ENCODE results near the gene CASK. TPM values are rescaled to one million over a fixed set of nuclear protein-coding genes. Genes with fewer than 3 reads are reported as not detected.

CASK gene
- total RNA-seq, 2 experiments from 2014 or later = 39.9 to 44.6 TPM

GRCh38 chrX:41490446-41490845 is 432.9 kb downstream of the CASK start:
- no peaks in the 10 kb centered on the region for H3K27me3 ChIP-seq (ENCODE audit: control insufficient read depth in 1 of 2, insufficient read depth in 2 of 2, low read length in 2 of 2)
- no peaks in the 10 kb centered on the region for H3K4me1 ChIP-seq (ENCODE audit: insufficient read depth, low read length)
- Mint-ChIP-seq H3K9me3 (no peaks in the 10 kb centered on the region), H3K4me3 (no peak overlapping the region), H3K36me3 (ENCODE audit: low read depth) (no peaks in the 10 kb centered on the region), H3K27me3 (no peaks in the 10 kb centered on the region), H3K4me1 (ENCODE audit: low read depth) (no peaks in the 10 kb centered on the region), H3K27ac (no peak overlapping the region)
- H3K27ac ChIP-seq (ENCODE audit: low read depth in 1 of 2, low read length in 2 of 2) = no peak overlapping the region
- no peak for DNase-seq
- no peak for TF ChIP-seq CTCF (IDR thresholded peaks at IDR 0.05)
- no peaks in the 10 kb centered on the region for H3K36me3 ChIP-seq (ENCODE audit: insufficient read depth, low read length)
- H3K9me3 ChIP-seq (ENCODE audit: control insufficient read depth in 1 of 2, insufficient read depth in 1 of 2, low read length in 2 of 2) = no peaks in the 10 kb centered on the region
- POLR2A ChIA-PET = no interaction called here
- no peak for ATAC-seq (ENCODE audit: poor library complexity)
- CTCF ChIA-PET = no interaction called here
- intact Hi-C loops (cut with DNase I, micrococcal nuclease) = no loop called here
- no peak overlapping the region for H3K4me3 ChIP-seq (ENCODE audit: low read length)

GRCh38 chrX:41482154-41482850 is 441.1 kb downstream of the CASK start:
- Histone ChIP-seq H3K9me3 (ENCODE audit: control insufficient read depth in 1 of 2, insufficient read depth in 1 of 2, low read length in 2 of 2) (no peaks in the 10 kb centered on the region), H3K36me3 (ENCODE audit: insufficient read depth, low read length) (no peaks in the 10 kb centered on the region), H3K27ac (ENCODE audit: low read depth in 1 of 2, low read length in 2 of 2) (no peak overlapping the region), H3K4me1 (ENCODE audit: insufficient read depth, low read length) (no peaks in the 10 kb centered on the region), H3K27me3 (ENCODE audit: control insufficient read depth in 1 of 2, insufficient read depth in 2 of 2, low read length in 2 of 2) (no peaks in the 10 kb centered on the region), H3K4me3 (ENCODE audit: low read length) (no peak overlapping the region)
- TF ChIP-seq CTCF (IDR thresholded peaks at IDR 0.05) = no peak
- ChIA-PET CTCF (no interaction called here), POLR2A (no interaction called here)
- intact Hi-C loops (cut with DNase I, micrococcal nuclease) = no loop called here
- Mint-ChIP-seq H3K4me1 (ENCODE audit: low read depth) (no peaks in the 10 kb centered on the region), H3K27ac (no peak overlapping the region), H3K36me3 (ENCODE audit: low read depth) (no peaks in the 10 kb centered on the region), H3K27me3 (no peaks in the 10 kb centered on the region), H3K9me3 (no peaks in the 10 kb centered on the region), H3K4me3 (no peak overlapping the region)
- no peak for DNase-seq
- ATAC-seq (ENCODE audit: poor library complexity) = no peak

- Histone ChIP-seq H3K4me1 (ENCODE audit: insufficient read depth, low read length) (no peaks in the 10 kb centered on the region), H3K4me3 (ENCODE audit: low read length) (no peak overlapping the region), H3K36me3 (ENCODE audit: insufficient read depth, low read length) (no peaks in the 10 kb centered on the region), H3K9me3 (ENCODE audit: control insufficient read depth in 1 of 2, insufficient read depth in 1 of 2, low read length in 2 of 2) (no peaks in the 10 kb centered on the region), H3K27ac (ENCODE audit: low read depth in 1 of 2, low read length in 2 of 2) (no peak overlapping the region), H3K27me3 (ENCODE audit: control insufficient read depth in 1 of 2, insufficient read depth in 2 of 2, low read length in 2 of 2) (no peaks in the 10 kb centered on the region)
- ATAC-seq (ENCODE audit: poor library complexity) = no peak
- DNase-seq = peak in 4 of 14 experiments; percentile 7 to 29 (median 23)
- POLR2A ChIA-PET = no interaction called here
- Mint-ChIP-seq H3K27ac (no peak overlapping the region), H3K4me3 (no peak overlapping the region), H3K36me3 (ENCODE audit: low read depth) (no peaks in the 10 kb centered on the region), H3K27me3 (no peaks in the 10 kb centered on the region), H3K4me1 (ENCODE audit: low read depth) (no peaks in the 10 kb centered on the region), H3K9me3 (no peaks in the 10 kb centered on the region)
- CTCF ChIA-PET = no interaction called here
- intact Hi-C loops (cut with DNase I, micrococcal nuclease) = no loop called here
- peak; percentile 11 for TF ChIP-seq CTCF (IDR thresholded peaks at IDR 0.05)
Measured at GRCh38 chrX:41481264-41482109, 441.9 kb downstream of the CASK start.
